CD4-positive, alpha-beta T cell (primary cell): Measurements from ENCODE around the gene SKAP2. TPM values are rescaled to one million over a fixed set of nuclear protein-coding genes. Genes with fewer than 3 reads are reported as not detected.

Experiments
- ATAC-seq: fragments of 200-7000 bp; cut with Tn5 transposase; one replicate; pipeline ENCODE4 v1.10.0; 2022; ENCODE audit warnings: mild to moderate bottlenecking; ENCODE audit not compliant: poor library complexity
- CTCF ChIA-PET: fragments of 350-600 bp; sonication (Branson Sonifier 250); formaldehyde crosslinking; loops from one replicate; lab custom pipeline; 2021; ENCODE audit warnings: antibody characterized with exemption, inconsistent platforms; lab: Charles Lee
- POLR2A ChIA-PET: fragments of 350-600 bp; sonication (Branson Sonifier 250); formaldehyde crosslinking; loops from one replicate; lab custom pipeline; 2021; ENCODE audit warnings: antibody characterized with exemption, inconsistent platforms; lab: Charles Lee
- DNase-seq, 14 experiments: peaks; one replicate each; pipeline ENCODE4 v3.0.0-alpha.2; 2013 to 2020; ENCODE audit warnings: mixed read lengths in 2 of 14
- H3K27ac ChIP-seq, 2 donors: one replicate each; pipeline versions ENCODE4 v1.5.1 to v1.7.0; 2013; ENCODE audit warnings: low read length in 2 of 2, low read depth in 1 of 2, mild to moderate bottlenecking in 1 of 2
- H3K27me3 ChIP-seq, 2 experiments: 1 replicate in 1 of 2; 2 replicates in 1 of 2; pipeline versions ENCODE4 v1.6.1 to v1.7.0; 2013; ENCODE audit warnings: low read length in 2 of 2, control low read depth in 1 of 2, mild to moderate bottlenecking in 1 of 2, moderate library complexity in 1 of 2; ENCODE audit not compliant: insufficient read depth in 2 of 2, control insufficient read depth in 1 of 2
- H3K36me3 ChIP-seq: one replicate; pipeline ENCODE4 v1.6.1; 2013; ENCODE audit warnings: low read length, control low read depth; ENCODE audit not compliant: insufficient read depth
- H3K4me1 ChIP-seq: one replicate; pipeline ENCODE4 v1.6.1; 2013; ENCODE audit warnings: low read length, control low read depth; ENCODE audit not compliant: insufficient read depth
- H3K4me3 ChIP-seq: one replicate; pipeline ENCODE4 v1.5.1; 2013; ENCODE audit warnings: mild to moderate bottlenecking, low read length, moderate library complexity
- H3K9me3 ChIP-seq, 2 experiments: 1 replicate in 1 of 2; 2 replicates in 1 of 2; pipeline versions ENCODE4 v1.6.1 to v1.7.0; 2013; ENCODE audit warnings: low read length in 2 of 2, mild to moderate bottlenecking in 2 of 2, control low read depth in 1 of 2, moderate library complexity in 1 of 2; ENCODE audit not compliant: control insufficient read depth in 1 of 2, insufficient read depth in 1 of 2
- H3K27ac Mint-ChIP-seq: one replicate; pipeline ENCODE4 v1.8.0; 2020; ENCODE audit warnings: mixed read lengths
- H3K27me3 Mint-ChIP-seq: one replicate; pipeline ENCODE4 v1.8.0; 2021; ENCODE audit warnings: mixed read lengths
- H3K36me3 Mint-ChIP-seq: one replicate; pipeline ENCODE4 v1.8.0; 2021; ENCODE audit warnings: low read depth, mixed read lengths
- H3K4me1 Mint-ChIP-seq: one replicate; pipeline ENCODE4 v1.8.0; 2021; ENCODE audit warnings: low read depth, mixed read lengths
- H3K4me3 Mint-ChIP-seq: one replicate; pipeline ENCODE4 v1.8.0; 2020; ENCODE audit warnings: mild to moderate bottlenecking, mixed read lengths
- H3K9me3 Mint-ChIP-seq: one replicate; pipeline ENCODE4 v1.8.0; 2020; ENCODE audit warnings: mixed read lengths
- intact Hi-C, 2 experiments: fragments of 100-400 bp; cut with DNase I in 1 of 2; cut with micrococcal nuclease in 1 of 2; formaldehyde crosslinking; loops; one replicate each; pipeline versions ENCODE4 v1.15.1 to v1.9.0; 2023 to 2025; cut with DNase I, micrococcal nuclease
- total RNA-seq, 174 experiments: library from RNA in 2 of 174; stranded (reverse) in 2 of 174; gene quantifications; one replicate each; pipeline ENCODE4 v1.2.3 and lab custom pipeline; 2021 to 2026
- TF ChIP-seq, protein P1 (sequence below): fragments of 200-600 bp; IDR thresholded peaks from one replicate; pipeline ENCODE4 v1.8.0; 2022; ENCODE audit warnings: antibody characterized with exemption, mild to moderate bottlenecking

SKAP2 gene
- total RNA-seq, 2 experiments from 2014 or later: 0.91 to 1.2 TPM

GRCh38 chr7:26631601-26632000 lies 232.8 kb downstream of the SKAP2 start:
- ChIA-PET POLR2A (no interaction called here), CTCF (no interaction called here)
- intact Hi-C loops: no loop called here
- TF ChIP-seq, protein P1, sequence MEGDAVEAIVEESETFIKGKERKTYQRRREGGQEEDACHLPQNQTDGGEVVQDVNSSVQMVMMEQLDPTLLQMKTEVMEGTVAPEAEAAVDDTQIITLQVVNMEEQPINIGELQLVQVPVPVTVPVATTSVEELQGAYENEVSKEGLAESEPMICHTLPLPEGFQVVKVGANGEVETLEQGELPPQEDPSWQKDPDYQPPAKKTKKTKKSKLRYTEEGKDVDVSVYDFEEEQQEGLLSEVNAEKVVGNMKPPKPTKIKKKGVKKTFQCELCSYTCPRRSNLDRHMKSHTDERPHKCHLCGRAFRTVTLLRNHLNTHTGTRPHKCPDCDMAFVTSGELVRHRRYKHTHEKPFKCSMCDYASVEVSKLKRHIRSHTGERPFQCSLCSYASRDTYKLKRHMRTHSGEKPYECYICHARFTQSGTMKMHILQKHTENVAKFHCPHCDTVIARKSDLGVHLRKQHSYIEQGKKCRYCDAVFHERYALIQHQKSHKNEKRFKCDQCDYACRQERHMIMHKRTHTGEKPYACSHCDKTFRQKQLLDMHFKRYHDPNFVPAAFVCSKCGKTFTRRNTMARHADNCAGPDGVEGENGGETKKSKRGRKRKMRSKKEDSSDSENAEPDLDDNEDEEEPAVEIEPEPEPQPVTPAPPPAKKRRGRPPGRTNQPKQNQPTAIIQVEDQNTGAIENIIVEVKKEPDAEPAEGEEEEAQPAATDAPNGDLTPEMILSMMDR: no peak
- H3K27me3 ChIP-seq: no peaks in the 10 kb centered on the region
- peaks cover 4% of the 10 kb centered on the region for H3K27me3 Mint-ChIP-seq
- no peak for DNase-seq
- no peak overlapping the region for H3K4me3 Mint-ChIP-seq
- peaks cover 4% of the 10 kb centered on the region for H3K4me1 ChIP-seq
- H3K9me3 Mint-ChIP-seq: no peaks in the 10 kb centered on the region
- no peak overlapping the region for H3K27ac ChIP-seq
- no peak for ATAC-seq
- no peak overlapping the region for H3K4me3 ChIP-seq
- H3K36me3 Mint-ChIP-seq: no peaks in the 10 kb centered on the region
- no peaks in the 10 kb centered on the region for H3K9me3 ChIP-seq
- H3K27ac Mint-ChIP-seq: no peak overlapping the region
- H3K4me1 Mint-ChIP-seq: no peaks in the 10 kb centered on the region
- H3K36me3 ChIP-seq: no peaks in the 10 kb centered on the region

GRCh38 chr7:26630941-26631580 lies 233.3 kb downstream of the SKAP2 start:
- peaks cover 4% of the 10 kb centered on the region for H3K4me1 ChIP-seq
- H3K27me3 ChIP-seq: no peaks in the 10 kb centered on the region
- no peaks in the 10 kb centered on the region for H3K36me3 Mint-ChIP-seq
- no peak overlapping the region for H3K27ac Mint-ChIP-seq
- no peaks in the 10 kb centered on the region for H3K9me3 ChIP-seq
- H3K27me3 Mint-ChIP-seq: peaks cover 4% of the 10 kb centered on the region
- POLR2A ChIA-PET: no interaction called here
- no peak overlapping the region for H3K4me3 Mint-ChIP-seq
- H3K4me1 Mint-ChIP-seq: no peaks in the 10 kb centered on the region
- TF ChIP-seq, protein P1: no peak
- intact Hi-C loops: no loop called here
- ATAC-seq (no peak), DNase-seq (no peak)
- no peaks in the 10 kb centered on the region for H3K36me3 ChIP-seq
- H3K27ac ChIP-seq: no peak overlapping the region
- no peak overlapping the region for H3K4me3 ChIP-seq
- H3K9me3 Mint-ChIP-seq: no peaks in the 10 kb centered on the region
- CTCF ChIA-PET: no interaction called here

DNA sequence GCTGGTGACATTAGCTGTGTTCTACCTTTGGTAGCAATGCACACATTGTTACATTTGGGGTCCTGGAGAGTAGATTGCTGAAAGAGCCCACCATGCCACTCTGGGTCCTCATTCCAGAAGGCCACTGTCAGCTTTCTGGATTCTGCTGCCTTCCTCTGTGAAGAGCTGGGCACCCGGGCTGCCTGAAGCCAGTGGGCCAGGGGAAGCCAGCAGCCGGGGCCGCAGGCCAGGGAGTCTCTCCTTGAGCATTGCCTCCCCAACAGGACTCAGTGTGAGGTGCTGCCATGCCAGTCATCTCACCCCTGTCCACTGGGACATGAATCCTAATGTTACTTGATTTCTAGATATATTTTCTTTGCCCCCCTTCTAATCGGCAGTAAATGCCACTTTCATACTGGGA lies 234.0 kb downstream of the SKAP2 start:
- Histone ChIP-seq H3K9me3 (no peaks in the 10 kb centered on the region), H3K27ac (no peak overlapping the region), H3K27me3 (no peaks in the 10 kb centered on the region), H3K4me1 (peaks cover 4% of the 10 kb centered on the region), H3K36me3 (no peaks in the 10 kb centered on the region), H3K4me3 (no peak overlapping the region)
- no peak overlapping the region for H3K4me3 Mint-ChIP-seq
- ChIA-PET CTCF (no interaction called here), POLR2A (no interaction called here)
- no peak overlapping the region for H3K27ac Mint-ChIP-seq
- no peaks in the 10 kb centered on the region for H3K36me3 Mint-ChIP-seq
- ATAC-seq: no peak
- no peak for DNase-seq
- no peaks in the 10 kb centered on the region for H3K4me1 Mint-ChIP-seq
- H3K9me3 Mint-ChIP-seq: no peaks in the 10 kb centered on the region
- TF ChIP-seq, protein P1: no peak
- peaks cover 4% of the 10 kb centered on the region for H3K27me3 Mint-ChIP-seq
- intact Hi-C loops: no loop called here
